CD14-positive monocyte (primary cell): Measurements from ENCODE around the gene PLA2G15. TPM values are rescaled to one million over a fixed set of nuclear protein-coding genes. Genes with fewer than 3 reads are reported as not detected.

Experiments used
- DNase-seq, 3 donors: peaks; one replicate each; pipeline ENCODE4 v3.0.0-alpha.2; 2011 to 2022
- H2AFZ ChIP-seq: 2 replicates; pipeline ENCODE4 v1.6.0; 2012; ENCODE audit warnings: mild to moderate bottlenecking, low read depth, low read length, inconsistent platforms; ENCODE audit not compliant: insufficient read depth, poor library complexity, severe bottlenecking
- H3K27ac ChIP-seq, 2 donors: 1 replicate in 1 of 2; 2 replicates in 1 of 2; pipeline ENCODE4 v1.5.1; 2012 to 2013; ENCODE audit warnings: low read length in 2 of 2, control low read depth in 1 of 2, inconsistent platforms in 1 of 2, low read depth in 1 of 2, mild to moderate bottlenecking in 1 of 2
- H3K27me3 ChIP-seq, 2 donors: one replicate each; pipeline versions ENCODE4 v1.6.0 to v1.6.1; 2011 to 2013; ENCODE audit warnings: low read length in 2 of 2; ENCODE audit not compliant: control insufficient read depth in 2 of 2, insufficient read depth in 2 of 2
- H3K36me3 ChIP-seq, 2 donors: replicated peaks in 1 of 2; 1 replicate in 1 of 2; 2 replicates in 1 of 2; pipeline versions ENCODE4 v1.5.1 to v1.6.1; 2012 to 2013; ENCODE audit warnings: low read length in 2 of 2, control low read depth in 1 of 2, inconsistent platforms in 1 of 2, mild to moderate bottlenecking in 1 of 2; ENCODE audit not compliant: insufficient read depth in 2 of 2, control insufficient read depth in 1 of 2
- H3K4me1 ChIP-seq, 2 donors: 1 replicate in 1 of 2; 2 replicates in 1 of 2; pipeline versions ENCODE4 v1.5.1 to v1.6.1; 2012 to 2013; ENCODE audit warnings: low read length in 2 of 2, control low read depth in 1 of 2, inconsistent platforms in 1 of 2, mild to moderate bottlenecking in 1 of 2, moderate library complexity in 1 of 2; ENCODE audit not compliant: insufficient read depth in 2 of 2, control insufficient read depth in 1 of 2
- H3K4me2 ChIP-seq: replicated peaks from 2 replicates; pipeline ENCODE3; 2012; ENCODE audit warnings: low read length, moderate library complexity, mild to moderate bottlenecking; ENCODE audit not compliant: poor library complexity, severe bottlenecking; ENCODE audit errors: extremely low read depth
- H3K4me3 ChIP-seq, 3 experiments: fragments of 200-600 bp in 1 of 3; sonication (generic) in 1 of 3; replicated peaks in 1 of 3; 1 replicate in 2 of 3; 2 replicates in 1 of 3; pipeline ENCODE4 v1.5.1; 2011 to 2013; ENCODE audit warnings: low read length in 3 of 3, mild to moderate bottlenecking in 3 of 3, control low read depth in 2 of 3, low read depth in 2 of 3, inconsistent platforms in 1 of 3, moderate library complexity in 1 of 3
- H3K79me2 ChIP-seq: 2 replicates; pipeline ENCODE4 v1.6.0; 2012; ENCODE audit warnings: mild to moderate bottlenecking, control low read depth, inconsistent platforms, low read length, moderate library complexity; ENCODE audit not compliant: insufficient read depth
- H3K9ac ChIP-seq: 2 replicates; pipeline ENCODE4 v1.6.0; 2017; ENCODE audit warnings: low read length, mild to moderate bottlenecking; ENCODE audit not compliant: insufficient read depth, poor library complexity, severe bottlenecking
- H3K9me3 ChIP-seq, 2 donors: replicated peaks in 1 of 2; 1 replicate in 1 of 2; 2 replicates in 1 of 2; pipeline versions ENCODE4 v1.5.1 to v1.6.1; 2012 to 2013; ENCODE audit warnings: low read length in 2 of 2, control low read depth in 1 of 2; ENCODE audit not compliant: control insufficient read depth in 1 of 2, insufficient read depth in 1 of 2
- H4K20me1 ChIP-seq: 2 replicates; pipeline ENCODE4 v1.6.0; 2012; ENCODE audit warnings: mild to moderate bottlenecking, low read length, control low read depth, moderate library complexity; ENCODE audit not compliant: insufficient read depth
- H3K27ac Mint-ChIP-seq, 7 donors: one replicate each; pipeline ENCODE4 v1.8.0; 2020; ENCODE audit warnings: mild to moderate bottlenecking in 7 of 7, mixed read lengths in 7 of 7, moderate library complexity in 6 of 7, inconsistent platforms in 2 of 7
- H3K27me3 Mint-ChIP-seq, 3 donors: one replicate each; pipeline ENCODE4 v1.8.0; 2021 to 2022; ENCODE audit warnings: low read depth in 3 of 3, mild to moderate bottlenecking in 3 of 3, mixed read lengths in 3 of 3, moderate library complexity in 3 of 3, inconsistent platforms in 1 of 3
- H3K36me3 Mint-ChIP-seq, 2 donors: one replicate each; pipeline ENCODE4 v1.8.0; 2020; ENCODE audit warnings: mixed read lengths in 2 of 2, inconsistent platforms in 1 of 2, mild to moderate bottlenecking in 1 of 2
- H3K4me1 Mint-ChIP-seq: one replicate; pipeline ENCODE4 v1.8.0; 2020; ENCODE audit warnings: mild to moderate bottlenecking, mixed read lengths
- H3K4me3 Mint-ChIP-seq, 2 donors: one replicate each; pipeline ENCODE4 v1.8.0; 2020; ENCODE audit warnings: mild to moderate bottlenecking in 2 of 2, mixed read lengths in 2 of 2, moderate library complexity in 1 of 2
- H3K9me3 Mint-ChIP-seq, 7 donors: one replicate each; pipeline ENCODE4 v1.8.0; 2020 to 2022; ENCODE audit warnings: mixed read lengths in 7 of 7, mild to moderate bottlenecking in 6 of 7, moderate library complexity in 6 of 7, inconsistent platforms in 2 of 7
- CTCF ChIP-seq: fragments of 200-600 bp; IDR thresholded peaks from one replicate; pipeline ENCODE4 v1.8.0; 2022; ENCODE audit warnings: antibody characterized with exemption, mild to moderate bottlenecking
- WGBS: methylation state at CpG from one replicate; pipeline ENCODE4 v1.1.5; 2013; ENCODE audit warnings: missing lambda C conversion rate; ENCODE audit not compliant: insufficient coverage; 5-methylcytosine and 5-hydroxymethylcytosine counted together
- intact Hi-C, 2 donors: fragments of 100-400 bp; cut with micrococcal nuclease; formaldehyde crosslinking; loops; one replicate each; pipeline versions ENCODE4 v1.15.0 to v1.15.1; 2023
- polyA plus RNA-seq, 3 donors: library from polyadenylated mRNA; depleted of rRNA in 1 of 3; unstranded in 2 of 3; stranded (reverse) in 1 of 3; fragments of 300-500 nt in 2 of 3; fragments of >200 nt in 1 of 3; fragmentation: Illumina TruSeq in 2 of 3; gene quantifications; 1 replicate in 2 of 3; 2 replicates in 1 of 3; pipeline ENCODE4 v1.2.3, GENCODE V29; 2012 to 2021

PLA2G15 gene
- polyA plus RNA-seq, 3 donors: 27.8 to 34.8 (median 29.5) TPM

GRCh38 chr16:68264128-68265077, 19.2 kb downstream of the PLA2G15 start, which contains the start of gene SLC7A6:
SLC7A6 (plus strand) TSS chr16:68264526; CDS start chr16:68274727, 10,201 bp downstream.
- under 1% methylated on average over 119 of the region's 123 CpGs for WGBS
- no peaks in the 10 kb centered on the region for H3K9me3 Mint-ChIP-seq
- Histone ChIP-seq H4K20me1 (peaks cover 34% of the 10 kb centered on the region), H3K27ac (peak within 1 kb of the TSS; percentile 82 to 89), H3K27me3 (no peaks in the 10 kb centered on the region), H3K4me1 (peaks cover 24 to 28% of the 10 kb centered on the region in 2 donors), H3K4me2 (peak within 1 kb of the TSS; percentile 97), H2AFZ (peak within 1 kb of the TSS; percentile 89), H3K36me3 (peaks cover 15 to 35% of the 10 kb centered on the region in 2 donors), H3K9ac (peak within 1 kb of the TSS; percentile 87), H3K4me3 (peak within 1 kb of the TSS; percentile 73 to 83 (median 79)), H3K9me3 (no peaks in the 10 kb centered on the region), H3K79me2 (peaks cover 49% of the 10 kb centered on the region)
- peaks cover 0 to 3% (median 0%) of the 10 kb centered on the region in 3 donors for H3K27me3 Mint-ChIP-seq
- H3K4me3 Mint-ChIP-seq: peak within 1 kb of the TSS; percentile 97 to 99
- TF ChIP-seq CTCF: peak; percentile 85
- H3K27ac Mint-ChIP-seq: peak within 1 kb of the TSS; percentile 88 to 96 (median 96)
- DNase-seq: peak; percentile 64 to 75 (median 75)
- peaks cover 15 to 33% of the 10 kb centered on the region in 2 donors for H3K36me3 Mint-ChIP-seq
- peaks cover 28% of the 10 kb centered on the region for H3K4me1 Mint-ChIP-seq
- intact Hi-C loops: loop anchor here (5.0 kb wide), 2 partner anchors 48 to 63 kb away; partner anchors contain the start of genes PRMT7 (in 2 of the 2) and SLC7A6OS (in 2 of the 2)

- intact Hi-C loops: no loop called here
- Histone ChIP-seq H3K4me1 (peaks cover 24 to 28% of the 10 kb centered on the region in 2 donors), H3K9ac (peak overlapping the region; percentile 87), H3K4me2 (peak overlapping the region; percentile 97), H2AFZ (peak overlapping the region; percentile 89), H3K4me3 (peak overlapping the region; percentile 73 to 83 (median 79)), H3K36me3 (peaks cover 6 to 35% of the 10 kb centered on the region in 2 donors), H3K79me2 (peaks cover 58% of the 10 kb centered on the region), H3K27me3 (no peaks in the 10 kb centered on the region), H3K9me3 (no peaks in the 10 kb centered on the region), H4K20me1 (peaks cover 37% of the 10 kb centered on the region), H3K27ac (peak overlapping the region; percentile 62 to 89)
- Mint-ChIP-seq H3K9me3 (no peaks in the 10 kb centered on the region), H3K27ac (peak overlapping the region; percentile 85 to 96 (median 96)), H3K4me1 (peaks cover 28% of the 10 kb centered on the region), H3K4me3 (peak overlapping the region; percentile 97 to 99), H3K27me3 (peaks cover 0 to 3% (median 0%) of the 10 kb centered on the region in 3 donors), H3K36me3 (peaks cover 12 to 31% of the 10 kb centered on the region in 2 donors)
- TF ChIP-seq CTCF: no peak
- WGBS: 1% methylated on average over 14 of the region's 23 CpGs
- DNase-seq: peak; percentile 64 to 74 (median 66)
Measured at GRCh38 chr16:68265078-68265920, 20.1 kb downstream of the PLA2G15 start.
